Mesendoderm (in vitro differentiated cells): ENCODE results near the gene ABCB8. TPM values are rescaled to one million over a fixed set of nuclear protein-coding genes. Genes with fewer than 3 reads are reported as not detected.

Source experiments
- DNase-seq: peaks from one replicate; pipeline ENCODE4 v3.0.0; 2013
- H2AK5ac ChIP-seq: 2 replicates; pipeline ENCODE4 v1.6.1; 2013; ENCODE audit warnings: low read length, inconsistent platforms
- H2BK120ac ChIP-seq: 2 replicates; pipeline ENCODE4 v1.6.1; 2013; ENCODE audit warnings: low read depth, mild to moderate bottlenecking, low read length, moderate library complexity, mixed read lengths
- H2BK15ac ChIP-seq: replicated peaks from 2 replicates; pipeline ENCODE4 v1.6.1; 2013; ENCODE audit warnings: low read depth, mild to moderate bottlenecking, moderate library complexity
- H2BK5ac ChIP-seq: 2 replicates; pipeline ENCODE4 v1.6.1; 2013; ENCODE audit warnings: low read length, inconsistent platforms
- H3K18ac ChIP-seq: 2 replicates; pipeline ENCODE4 v1.6.1; 2013; ENCODE audit warnings: mild to moderate bottlenecking, low read length, mixed read lengths
- H3K23ac ChIP-seq: one replicate; pipeline ENCODE4 v1.6.1; 2013; ENCODE audit warnings: low read length
- H3K27ac ChIP-seq: 2 replicates; pipeline ENCODE4 v1.5.1; 2013; ENCODE audit warnings: low read depth, mild to moderate bottlenecking, inconsistent platforms, low read length, moderate library complexity
- H3K27me3 ChIP-seq: 2 replicates; pipeline ENCODE4 v1.6.1; 2013; ENCODE audit warnings: low read length, control low read depth, mild to moderate bottlenecking, inconsistent platforms; ENCODE audit not compliant: insufficient read depth, poor library complexity
- H3K36me3 ChIP-seq: 2 replicates; pipeline ENCODE4 v1.6.1; 2013; ENCODE audit warnings: low read length, inconsistent platforms; ENCODE audit not compliant: control insufficient read depth, insufficient read depth
- H3K4ac ChIP-seq: one replicate; pipeline ENCODE4 v1.6.1; 2013; ENCODE audit warnings: low read depth, mild to moderate bottlenecking, low read length, moderate library complexity
- H3K4me1 ChIP-seq: 2 replicates; pipeline ENCODE4 v1.6.1; 2013; ENCODE audit warnings: low read depth, low read length, inconsistent platforms; ENCODE audit not compliant: control insufficient read depth
- H3K4me2 ChIP-seq: 2 replicates; pipeline ENCODE4 v1.6.1; 2013; ENCODE audit warnings: low read length
- H3K4me3 ChIP-seq: 2 replicates; pipeline ENCODE4 v1.5.1; 2013; ENCODE audit warnings: mild to moderate bottlenecking, low read length
- H3K56ac ChIP-seq: one replicate; pipeline ENCODE4 v1.6.1; 2013; ENCODE audit warnings: low read length
- H3K79me1 ChIP-seq: 2 replicates; pipeline ENCODE4 v1.6.1; 2013; ENCODE audit warnings: low read length, inconsistent platforms
- H3K79me2 ChIP-seq: 2 replicates; pipeline ENCODE4 v1.6.1; 2013; ENCODE audit warnings: mild to moderate bottlenecking, low read length; ENCODE audit not compliant: control insufficient read depth, insufficient read depth
- H3K9ac ChIP-seq: 2 replicates; pipeline ENCODE4 v1.6.1; 2013; ENCODE audit warnings: low read length, inconsistent platforms
- H4K5ac ChIP-seq: one replicate; pipeline ENCODE4 v1.6.1; 2013; ENCODE audit warnings: low read length
- H4K8ac ChIP-seq: one replicate; pipeline ENCODE4 v1.6.1; 2013; ENCODE audit warnings: low read depth, mild to moderate bottlenecking, control low read depth, low read length, moderate library complexity
- WGBS: extraction: QIAGEN DNeasy Blood & Tissue Kit; methylation state at CpG from one replicate; pipeline ENCODE4 v1.1.7; 2013; ENCODE audit warnings: low lambda C conversion rate, missing lambda C conversion rate; ENCODE audit not compliant: insufficient coverage; ENCODE audit errors: extremely low coverage; 5-methylcytosine and 5-hydroxymethylcytosine counted together
- polyA plus RNA-seq, 2 experiments: library from polyadenylated mRNA; stranded (reverse); fragments of 200-250 nt; gene quantifications; one replicate each; pipeline ENCODE4 v1.2.3, GENCODE V29; 2013

Gene ABCB8
- 7.0 TPM for polyA plus RNA-seq (2013, experiment 1 of 2)
- polyA plus RNA-seq (2013, experiment 2 of 2) = 6.8 TPM

DNA sequence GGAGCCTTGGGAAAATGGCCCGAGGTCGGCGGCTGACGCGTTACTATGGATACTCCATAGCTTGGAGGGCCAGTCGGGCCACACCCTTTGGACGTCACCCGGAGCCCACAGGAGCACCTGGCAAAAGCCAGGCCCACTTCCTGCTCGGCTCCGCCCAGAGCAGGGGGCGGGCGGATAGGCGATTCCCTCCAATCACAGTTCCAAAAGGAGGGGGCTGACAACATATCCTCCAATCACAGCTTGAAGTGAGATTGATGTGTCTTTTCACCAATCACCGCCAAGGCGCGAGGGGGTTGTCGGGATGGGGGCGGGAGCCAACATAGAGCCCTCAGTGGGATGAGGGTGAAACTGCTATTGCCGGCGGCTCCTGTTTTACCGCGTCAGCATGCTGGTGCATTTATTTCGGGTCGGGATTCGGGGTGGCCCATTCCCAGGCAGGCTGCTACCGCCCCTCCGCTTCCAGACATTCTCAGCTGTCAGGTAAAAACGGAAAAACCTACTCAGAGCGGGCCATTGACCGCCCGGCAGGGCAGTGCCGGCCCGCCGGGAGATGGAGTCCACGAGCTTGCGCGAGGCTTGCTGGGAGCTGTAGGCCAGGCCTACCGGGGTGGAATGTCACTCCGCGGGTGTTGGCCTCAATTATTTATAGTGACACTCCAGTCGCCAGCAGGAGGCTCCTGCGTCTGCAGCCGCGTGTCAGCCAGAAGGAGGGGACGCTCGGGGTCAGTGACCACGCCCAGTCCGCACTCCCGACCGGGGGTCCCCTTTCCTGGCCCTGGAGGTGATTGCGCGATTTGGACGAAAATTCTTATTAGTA lies at the start of gene ABCB8:
TSS of gene ABCB8 (plus strand) at position 320 of the 817 bp plus-strand sequence. CDS start at position 386, 66 bp downstream.
- H3K79me2 ChIP-seq = no peaks in the 10 kb centered on the region
- no peaks in the 10 kb centered on the region for H3K4me1 ChIP-seq
- no peaks in the 10 kb centered on the region for H3K36me3 ChIP-seq
- no peak within 1 kb of the TSS for H3K23ac ChIP-seq
- H2AK5ac ChIP-seq = no peak within 1 kb of the TSS
- no peak within 1 kb of the TSS for H2BK15ac ChIP-seq
- no peaks in the 10 kb centered on the region for H3K27me3 ChIP-seq
- H3K56ac ChIP-seq = peak within 1 kb of the TSS; percentile 92
- H3K9ac ChIP-seq = peak within 1 kb of the TSS; percentile 80
- H3K4me3 ChIP-seq = peak within 1 kb of the TSS; percentile 83
- no peak within 1 kb of the TSS for H4K8ac ChIP-seq
- no peak within 1 kb of the TSS for H2BK120ac ChIP-seq
- no peak within 1 kb of the TSS for H3K4ac ChIP-seq
- no CpG with 5 or more reads among the region's 53 CpGs for WGBS
- H4K5ac ChIP-seq = no peak within 1 kb of the TSS
- no peak within 1 kb of the TSS for H2BK5ac ChIP-seq
- DNase-seq = peak; percentile 100
- H3K4me2 ChIP-seq = peak within 1 kb of the TSS; percentile 51
- no peak within 1 kb of the TSS for H3K18ac ChIP-seq
- peak within 1 kb of the TSS; percentile 5 for H3K27ac ChIP-seq
- no peaks in the 10 kb centered on the region for H3K79me1 ChIP-seq

DNA sequence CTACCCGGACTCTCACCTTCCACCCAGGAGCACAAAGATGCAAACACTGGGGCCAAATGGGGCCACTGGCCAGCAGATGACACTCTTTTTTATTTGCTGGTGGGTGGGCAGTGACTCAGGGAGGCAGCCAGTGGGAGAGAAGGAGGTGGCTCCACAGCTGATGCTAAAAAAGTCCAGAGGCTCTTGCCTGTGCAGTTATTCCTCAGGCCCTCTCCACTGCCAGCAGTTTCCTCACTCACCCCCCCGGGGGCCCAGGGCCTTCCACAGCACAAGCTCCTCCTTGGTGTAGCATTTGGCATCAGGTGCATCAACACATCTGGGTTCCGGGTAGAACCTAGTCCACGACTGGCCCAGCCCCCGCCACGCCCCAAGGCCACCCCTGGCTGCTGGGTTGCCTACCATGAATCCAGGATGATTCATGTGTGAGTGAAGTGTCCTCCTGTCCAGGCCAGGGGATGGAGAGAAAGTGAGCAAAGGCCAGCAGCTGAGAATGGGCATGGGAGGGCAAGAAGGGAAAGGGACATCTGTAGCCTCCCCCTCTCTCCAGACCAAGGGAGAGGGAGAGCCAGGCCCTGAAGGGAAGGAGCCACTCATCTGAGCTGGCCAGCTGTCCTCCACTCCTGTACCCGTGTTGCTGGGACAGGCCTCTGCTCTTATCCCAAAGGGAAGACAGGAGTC lies 48.4 kb upstream of the ABCB8 start:
- no peak overlapping the region for H4K5ac ChIP-seq
- H3K9ac ChIP-seq = no peak overlapping the region
- no peak overlapping the region for H3K56ac ChIP-seq
- H3K79me2 ChIP-seq = no peaks in the 10 kb centered on the region
- H2AK5ac ChIP-seq = no peak overlapping the region
- H3K27me3 ChIP-seq = peaks cover 12% of the 10 kb centered on the region
- H2BK5ac ChIP-seq = no peak overlapping the region
- no peaks in the 10 kb centered on the region for H3K4me1 ChIP-seq
- WGBS = no CpG with 5 or more reads among the region's 7 CpGs
- DNase-seq = no peak
- H3K36me3 ChIP-seq = no peaks in the 10 kb centered on the region
- H3K18ac ChIP-seq = no peak overlapping the region
- H3K4me3 ChIP-seq = no peak overlapping the region
- H3K27ac ChIP-seq = no peak overlapping the region
- no peaks in the 10 kb centered on the region for H3K79me1 ChIP-seq
- no peak overlapping the region for H4K8ac ChIP-seq
- no peak overlapping the region for H3K4me2 ChIP-seq
- no peak overlapping the region for H2BK15ac ChIP-seq
- no peak overlapping the region for H3K4ac ChIP-seq
- H2BK120ac ChIP-seq = no peak overlapping the region
- no peak overlapping the region for H3K23ac ChIP-seq

DNA sequence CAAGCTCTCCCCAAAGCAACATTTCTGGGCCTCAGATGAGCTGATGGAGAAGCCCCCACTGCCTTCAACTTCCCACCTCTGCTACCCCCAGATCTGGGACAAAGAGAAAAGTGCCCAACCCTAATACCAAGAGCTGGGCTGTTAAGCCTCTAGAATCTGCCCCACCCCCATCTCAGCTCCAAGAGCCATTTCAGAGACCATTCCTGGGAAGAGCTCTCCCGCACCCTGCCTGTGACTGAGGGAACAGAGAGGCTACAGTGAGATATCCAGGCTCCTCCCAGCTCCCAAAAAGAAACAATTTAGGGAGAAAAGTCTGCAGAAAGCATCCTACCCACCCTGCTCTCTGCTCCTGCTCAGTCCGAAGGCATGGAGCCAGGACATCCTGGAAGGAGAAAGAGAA lies 47.6 kb upstream of the ABCB8 start:
- Histone ChIP-seq H2BK15ac (no peak overlapping the region), H3K4me3 (no peak overlapping the region), H2AK5ac (no peak overlapping the region), H3K27ac (no peak overlapping the region), H2BK5ac (no peak overlapping the region), H3K4ac (no peak overlapping the region), H3K9ac (no peak overlapping the region), H3K56ac (no peak overlapping the region), H3K27me3 (peaks cover 5% of the 10 kb centered on the region), H4K8ac (no peak overlapping the region), H3K23ac (no peak overlapping the region), H3K18ac (no peak overlapping the region), H3K36me3 (no peaks in the 10 kb centered on the region), H3K79me2 (no peaks in the 10 kb centered on the region), H3K4me1 (no peaks in the 10 kb centered on the region), H4K5ac (no peak overlapping the region), H3K4me2 (no peak overlapping the region), H3K79me1 (no peaks in the 10 kb centered on the region), H2BK120ac (no peak overlapping the region)
- no CpG with 5 or more reads among the region's 2 CpGs for WGBS
- DNase-seq = peak; percentile 71

DNA sequence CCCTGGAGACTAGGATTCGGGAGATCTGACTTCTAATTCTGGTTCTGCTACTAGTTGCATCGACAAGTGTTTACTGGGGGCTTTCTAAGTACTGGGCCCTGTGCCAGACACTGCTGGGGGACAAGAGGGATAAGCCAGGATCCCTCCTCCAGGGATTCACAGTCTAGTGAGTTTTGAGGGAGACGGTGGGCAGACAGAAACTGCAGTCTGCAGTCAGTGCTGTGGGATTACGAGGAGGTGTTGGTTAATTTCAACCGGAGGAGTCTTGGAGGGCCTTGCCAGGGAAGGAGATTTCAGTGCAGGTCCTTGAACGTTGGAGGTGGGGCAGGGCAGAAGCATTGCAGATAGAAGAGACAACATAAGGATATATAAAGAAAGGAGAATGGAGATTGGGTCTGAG lies 46.6 kb upstream of the ABCB8 start:
- no peak for DNase-seq
- no peak overlapping the region for H3K18ac ChIP-seq
- H2BK15ac ChIP-seq = no peak overlapping the region
- WGBS = no CpG with 5 or more reads among the region's 6 CpGs
- no peak overlapping the region for H4K5ac ChIP-seq
- no peak overlapping the region for H3K9ac ChIP-seq
- no peaks in the 10 kb centered on the region for H3K79me2 ChIP-seq
- H3K79me1 ChIP-seq = no peaks in the 10 kb centered on the region
- H3K27ac ChIP-seq = no peak overlapping the region
- H3K4me1 ChIP-seq = no peaks in the 10 kb centered on the region
- no peak overlapping the region for H4K8ac ChIP-seq
- no peak overlapping the region for H3K4ac ChIP-seq
- H3K27me3 ChIP-seq = peaks cover 5% of the 10 kb centered on the region
- no peak overlapping the region for H2BK5ac ChIP-seq
- no peak overlapping the region for H3K4me3 ChIP-seq
- H3K4me2 ChIP-seq = no peak overlapping the region
- no peaks in the 10 kb centered on the region for H3K36me3 ChIP-seq
- no peak overlapping the region for H3K23ac ChIP-seq
- H3K56ac ChIP-seq = no peak overlapping the region
- no peak overlapping the region for H2BK120ac ChIP-seq
- H2AK5ac ChIP-seq = no peak overlapping the region

DNA sequence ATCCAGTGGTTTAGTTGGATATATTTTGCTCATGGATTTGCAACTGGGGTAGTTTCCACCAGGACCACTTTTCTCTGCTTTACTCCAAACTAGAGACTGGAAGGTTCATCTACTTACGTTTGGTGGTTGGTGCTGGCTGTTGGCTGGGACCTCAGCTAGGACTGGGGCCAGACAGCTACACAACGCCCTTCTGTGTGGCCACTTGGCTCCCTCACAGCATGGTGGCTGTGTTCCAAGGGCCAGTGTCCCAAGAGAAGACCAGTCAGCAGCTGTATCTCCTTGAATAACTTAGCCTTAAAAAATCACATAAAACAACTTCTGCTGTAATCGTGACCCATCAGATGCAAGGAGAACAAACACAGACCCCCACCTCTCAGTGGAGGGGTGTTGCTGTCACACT lies 45.9 kb upstream of the ABCB8 start:
- no peak overlapping the region for H2BK120ac ChIP-seq
- no peak overlapping the region for H3K4me2 ChIP-seq
- no peaks in the 10 kb centered on the region for H3K79me2 ChIP-seq
- no peak overlapping the region for H3K56ac ChIP-seq
- H4K5ac ChIP-seq = no peak overlapping the region
- H3K23ac ChIP-seq = no peak overlapping the region
- H3K79me1 ChIP-seq = no peaks in the 10 kb centered on the region
- no peaks in the 10 kb centered on the region for H3K36me3 ChIP-seq
- H3K18ac ChIP-seq = no peak overlapping the region
- H3K27ac ChIP-seq = no peak overlapping the region
- no peak overlapping the region for H2BK5ac ChIP-seq
- no peak overlapping the region for H2AK5ac ChIP-seq
- DNase-seq = no peak
- H3K4me3 ChIP-seq = no peak overlapping the region
- no peak overlapping the region for H4K8ac ChIP-seq
- H3K4me1 ChIP-seq = no peaks in the 10 kb centered on the region
- H3K4ac ChIP-seq = no peak overlapping the region
- H3K27me3 ChIP-seq = peaks cover under 1% of the 10 kb centered on the region
- H3K9ac ChIP-seq = no peak overlapping the region
- no peak overlapping the region for H2BK15ac ChIP-seq
- no CpG with 5 or more reads among the region's 3 CpGs for WGBS
